B cell (primary cell): ENCODE measurements around the gene MICALL2. TPM values are rescaled to one million over a fixed set of nuclear protein-coding genes. Genes with fewer than 3 reads are reported as not detected.

Experiments used
- ATAC-seq: fragments of 200-7000 bp; cut with Tn5 transposase; one replicate; pipeline ENCODE4 v1.10.0; 2021; ENCODE audit warnings: low read depth, mild to moderate bottlenecking, moderate number of reproducible peaks, moderate library complexity
- CTCF ChIA-PET: fragments of 350-600 bp; sonication (Branson Sonifier 250); formaldehyde crosslinking; loops from one replicate; lab custom pipeline; 2021; ENCODE audit warnings: antibody characterized with exemption, inconsistent platforms; lab: Charles Lee
- POLR2A ChIA-PET: fragments of 350-600 bp; sonication (Branson Sonifier 250); formaldehyde crosslinking; loops from one replicate; lab custom pipeline; 2021; ENCODE audit warnings: antibody characterized with exemption; lab: Charles Lee
- DNase-seq: peaks from one replicate; pipeline ENCODE4 v3.0.0; 2013
- H2AFZ ChIP-seq: 2 replicates; pipeline ENCODE4 v1.6.1; 2012; ENCODE audit warnings: mild to moderate bottlenecking, low read depth, low read length; ENCODE audit not compliant: insufficient read depth, poor library complexity, severe bottlenecking
- H3K27ac ChIP-seq, 2 donors: 1 replicate in 1 of 2; 2 replicates in 1 of 2; pipeline ENCODE4 v1.5.1; 2012 to 2013; ENCODE audit warnings: low read length in 2 of 2, mild to moderate bottlenecking in 2 of 2, moderate library complexity in 1 of 2
- H3K27me3 ChIP-seq, 4 experiments: fragments of 200-600 bp in 1 of 4; sonication (generic) in 1 of 4; replicated peaks in 1 of 4; 1 replicate in 2 of 4; 2 replicates in 2 of 4; pipeline versions ENCODE4 v1.6.1 to v1.7.0; 2013 to 2016; ENCODE audit warnings: low read length in 3 of 4, mild to moderate bottlenecking in 2 of 4, mixed read lengths in 1 of 4, moderate library complexity in 1 of 4; ENCODE audit not compliant: insufficient read depth in 4 of 4, control insufficient read depth in 3 of 4; ENCODE audit errors: control extremely low read depth in 1 of 4
- H3K36me3 ChIP-seq, 2 experiments: replicated peaks in 1 of 2; 1 replicate in 1 of 2; 2 replicates in 1 of 2; pipeline versions ENCODE4 v1.6.1 to v1.7.1; 2013; ENCODE audit warnings: low read length in 1 of 2; ENCODE audit not compliant: insufficient read depth in 2 of 2, control insufficient read depth in 1 of 2; ENCODE audit errors: control extremely low read depth in 1 of 2, extremely low read depth in 1 of 2
- H3K4me1 ChIP-seq, 2 donors: fragments of 200-600 bp in 1 of 2; sonication (generic) in 1 of 2; 1 replicate in 1 of 2; 2 replicates in 1 of 2; pipeline versions ENCODE4 v1.5.1 to v1.6.1; 2013 to 2017; ENCODE audit warnings: low read length in 2 of 2; ENCODE audit not compliant: control insufficient read depth in 2 of 2, insufficient read depth in 2 of 2
- H3K4me2 ChIP-seq: replicated peaks from 2 replicates; pipeline ENCODE3; 2012; ENCODE audit warnings: mild to moderate bottlenecking, low read depth, low read length; ENCODE audit not compliant: poor library complexity, severe bottlenecking
- H3K4me3 ChIP-seq, 5 experiments: fragments of 200-600 bp in 1 of 5; sonication (generic) in 1 of 5; 1 replicate in 3 of 5; 2 replicates in 2 of 5; pipeline versions ENCODE4 v1.5.1 to v1.7.0; 2011 to 2016; ENCODE audit warnings: low read length in 4 of 5, mild to moderate bottlenecking in 4 of 5, low read depth in 2 of 5, control low read depth in 1 of 5, moderate library complexity in 1 of 5; ENCODE audit not compliant: insufficient read depth in 1 of 5; ENCODE audit errors: control extremely low read depth in 1 of 5, extremely low read depth in 1 of 5
- H3K79me2 ChIP-seq: fragments of 200-600 bp; sonication (generic); one replicate; pipeline ENCODE4 v1.6.0; 2016; ENCODE audit warnings: low read length; ENCODE audit not compliant: control insufficient read depth, insufficient read depth
- H3K9ac ChIP-seq: fragments of 200-600 bp; sonication (generic); 2 replicates; pipeline ENCODE4 v1.6.1; 2017; ENCODE audit warnings: mild to moderate bottlenecking, low read length, moderate library complexity
- H3K9me3 ChIP-seq, 3 donors: one replicate each; pipeline versions ENCODE4 v1.6.1 to v1.7.1; 2013; ENCODE audit warnings: low read length in 2 of 3; ENCODE audit not compliant: control insufficient read depth in 2 of 3, insufficient read depth in 1 of 3; ENCODE audit errors: control extremely low read depth in 1 of 3
- H4K20me1 ChIP-seq: 2 replicates; pipeline ENCODE4 v1.6.0; 2012; ENCODE audit warnings: mild to moderate bottlenecking, low read length; ENCODE audit not compliant: insufficient read depth, control insufficient read depth, poor library complexity, severe bottlenecking
- H3K27ac Mint-ChIP-seq: one replicate; pipeline ENCODE4 v1.8.0; 2021; ENCODE audit warnings: mixed read lengths
- H3K27me3 Mint-ChIP-seq: one replicate; pipeline ENCODE4 v1.8.0; 2021; ENCODE audit warnings: mixed read lengths
- H3K4me1 Mint-ChIP-seq: one replicate; pipeline ENCODE4 v1.8.0; 2021; ENCODE audit warnings: mixed read lengths
- H3K4me3 Mint-ChIP-seq: one replicate; pipeline ENCODE4 v1.8.0; 2021; ENCODE audit warnings: mixed read lengths
- H3K9me3 Mint-ChIP-seq: one replicate; pipeline ENCODE4 v1.8.0; 2022; ENCODE audit warnings: mixed read lengths; ENCODE audit not compliant: insufficient read depth
- CTCF ChIP-seq: fragments of 200-600 bp; IDR thresholded peaks from one replicate; pipeline ENCODE4 v1.8.0; 2022; ENCODE audit warnings: antibody characterized with exemption, mild to moderate bottlenecking
- EZH2 ChIP-seq: IDR thresholded peaks from 2 replicates; pipeline ENCODE4 v1.6.1; 2012; ENCODE audit warnings: borderline replicate concordance, low read depth, mild to moderate bottlenecking, moderate library complexity, low read length; ENCODE audit not compliant: insufficient read depth, poor library complexity, severe bottlenecking
- WGBS: methylation state at CpG from one replicate; pipeline ENCODE4 v1.1.5; 2013; ENCODE audit warnings: missing lambda C conversion rate; ENCODE audit not compliant: insufficient coverage; 5-methylcytosine and 5-hydroxymethylcytosine counted together
- intact Hi-C: fragments of 100-400 bp; cut with micrococcal nuclease; formaldehyde crosslinking; loops from one replicate; pipeline ENCODE4 v1.10.0; 2022
- polyA plus RNA-seq: library from polyadenylated mRNA; depleted of rRNA; stranded (reverse); fragments of >200 nt; gene quantifications from 2 replicates; pipeline ENCODE4 v1.2.3, GENCODE V29; 2012
- total RNA-seq, 2 donors: library from RNA; stranded (reverse); fragments of 120-200 nt in 1 of 2; gene quantifications; 1 replicate in 1 of 2; 2 replicates in 1 of 2; pipeline versions ENCODE4 v1.2.3 to v1.2.4, GENCODE V29; 2013 to 2022

MICALL2 gene
- total and polyA plus RNA-seq, 2 donors (not counting 1 experiment from before 2014, with no cell fraction given), result 0.85 to 0.94 TPM

GRCh38 chr7:1478480-1478879, 19.2 kb upstream of the MICALL2 start:
- Histone ChIP-seq H3K36me3 (peaks cover 0 to 62% of the 10 kb centered on the region in 2 experiments), H3K9me3 (no peaks in the 10 kb centered on the region), H3K27ac (no peak overlapping the region), H4K20me1 (peaks cover 6% of the 10 kb centered on the region), H3K4me1 (no peaks in the 10 kb centered on the region), H3K79me2 (peaks cover 3% of the 10 kb centered on the region), H3K27me3 (no peaks in the 10 kb centered on the region), H3K4me3 (no peak overlapping the region), H2AFZ (no peak overlapping the region), H3K4me2 (no peak overlapping the region), H3K9ac (no peak overlapping the region)
- WGBS, result 95% methylated on average over 19 of the region's 19 CpGs
- H3K4me1 Mint-ChIP-seq, result no peaks in the 10 kb centered on the region
- DNase-seq (no peak), ATAC-seq (no peak)
- ChIA-PET POLR2A (no interaction called here), CTCF (no interaction called here)
- TF ChIP-seq EZH2 (no peak), CTCF (no peak)
- H3K27me3 Mint-ChIP-seq, result no peaks in the 10 kb centered on the region
- intact Hi-C loops, result no loop called here
- H3K4me3 Mint-ChIP-seq, result no peak overlapping the region
- no peaks in the 10 kb centered on the region for H3K9me3 Mint-ChIP-seq
- H3K27ac Mint-ChIP-seq, result no peak overlapping the region

- H3K79me2 ChIP-seq, result peaks cover 6% of the 10 kb centered on the region
- no peaks in the 10 kb centered on the region for H3K4me1 ChIP-seq
- H3K4me3 ChIP-seq, result no peak overlapping the region
- no peak overlapping the region for H3K27ac ChIP-seq
- intact Hi-C loops, result no loop called here
- no peak for TF ChIP-seq CTCF
- no peak for TF ChIP-seq EZH2
- H3K9ac ChIP-seq, result no peak overlapping the region
- H4K20me1 ChIP-seq, result peaks cover 7% of the 10 kb centered on the region
- Mint-ChIP-seq H3K4me3 (no peak overlapping the region), H3K9me3 (no peaks in the 10 kb centered on the region), H3K4me1 (no peaks in the 10 kb centered on the region), H3K27me3 (no peaks in the 10 kb centered on the region), H3K27ac (no peak overlapping the region)
- no peak overlapping the region for H3K4me2 ChIP-seq
- peaks cover 0 to 55% of the 10 kb centered on the region in 2 experiments for H3K36me3 ChIP-seq
- WGBS, result 98% methylated on average over 15 of the region's 15 CpGs
- POLR2A ChIA-PET, result no interaction called here
- CTCF ChIA-PET, result no interaction called here
- ATAC-seq, result no peak
- no peaks in the 10 kb centered on the region for H3K9me3 ChIP-seq
- DNase-seq, result no peak
- no peak overlapping the region for H2AFZ ChIP-seq
- no peaks in the 10 kb centered on the region for H3K27me3 ChIP-seq
Measured at GRCh38 chr7:1476859-1477258, 17.6 kb upstream of the MICALL2 start.
